T1000 (cell line): ENCODE data around the gene TARS1.

ENCODE experiments used
- DNase-seq: peaks from one replicate; lab custom pipeline; 2025; ENCODE audit warnings: mixed read lengths; lab: John Stamatoyannopoulos, UW

Gene TARS1

DNA sequence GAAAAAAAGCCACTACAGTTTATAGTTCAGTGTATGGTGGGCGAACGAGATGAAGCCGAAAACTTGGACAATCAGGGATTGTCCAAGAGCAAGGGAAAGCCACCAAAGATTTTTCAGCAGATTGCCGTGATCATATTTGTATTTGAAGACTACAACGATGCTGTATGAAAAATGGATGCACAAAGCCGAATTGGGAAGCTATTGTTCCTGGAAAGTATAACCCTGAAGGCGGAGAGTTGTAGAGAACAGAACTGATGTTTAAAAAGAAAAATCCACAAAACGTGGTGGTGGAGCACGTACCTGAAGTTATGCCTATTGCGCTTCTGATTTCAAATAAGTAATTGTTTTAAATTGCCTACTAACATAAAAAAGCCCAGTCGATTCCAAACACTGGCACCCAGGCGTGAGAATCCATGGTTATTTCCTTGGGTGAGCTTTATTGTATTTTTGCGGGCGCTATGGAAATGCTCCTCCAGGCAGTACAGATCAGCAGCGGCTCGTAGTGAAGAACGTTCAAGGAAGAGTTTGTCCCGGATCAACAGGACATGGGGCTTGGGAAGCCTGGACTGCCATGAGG lies 772 bp upstream of the TARS1 start:
- no peak for DNase-seq

DNA sequence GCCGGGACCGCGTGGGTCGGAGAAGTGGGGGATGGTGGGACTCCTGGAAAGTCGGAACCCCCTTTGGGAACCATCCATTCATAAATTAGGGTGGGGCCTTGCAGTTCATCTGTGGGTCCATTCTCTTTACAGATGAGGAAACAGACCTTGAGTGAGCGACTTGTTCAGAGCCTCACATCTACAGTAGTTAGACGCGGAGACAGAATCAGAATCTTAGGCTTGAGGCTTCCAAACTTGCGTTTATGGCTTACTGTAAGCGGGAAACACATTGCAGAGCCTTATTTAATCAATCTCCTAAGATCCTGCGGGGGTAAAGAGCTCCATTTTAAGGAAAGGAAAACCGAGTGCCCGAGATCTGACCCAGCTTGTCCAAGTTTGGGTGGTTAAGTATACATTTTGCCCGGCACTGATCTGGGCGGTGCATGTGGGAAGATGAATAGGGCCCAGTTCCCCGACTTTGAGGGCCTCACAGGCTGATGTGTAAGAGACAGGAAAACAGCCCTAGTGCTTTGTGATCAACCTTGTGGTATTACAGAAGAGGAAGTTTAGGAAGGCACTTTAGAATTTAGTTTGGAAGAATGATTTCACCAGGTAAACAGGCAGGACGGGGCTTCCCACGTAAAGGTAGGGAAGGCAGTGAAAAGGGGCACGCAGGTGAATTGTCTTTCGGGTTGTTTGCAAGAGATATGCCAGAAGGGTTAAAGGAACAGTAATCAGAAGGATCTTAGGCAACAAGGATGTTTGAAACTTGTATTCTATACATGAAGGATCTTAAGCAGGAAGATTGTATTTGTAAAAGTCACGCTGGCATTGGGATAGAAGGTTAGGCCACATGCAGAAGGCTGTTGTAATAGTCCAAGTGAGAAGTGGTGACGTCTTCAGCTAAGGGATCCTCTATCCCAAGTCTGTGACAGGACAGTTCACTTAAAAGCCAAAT lies 744 bp downstream of the TARS1 start:
- no peak for DNase-seq

DNA sequence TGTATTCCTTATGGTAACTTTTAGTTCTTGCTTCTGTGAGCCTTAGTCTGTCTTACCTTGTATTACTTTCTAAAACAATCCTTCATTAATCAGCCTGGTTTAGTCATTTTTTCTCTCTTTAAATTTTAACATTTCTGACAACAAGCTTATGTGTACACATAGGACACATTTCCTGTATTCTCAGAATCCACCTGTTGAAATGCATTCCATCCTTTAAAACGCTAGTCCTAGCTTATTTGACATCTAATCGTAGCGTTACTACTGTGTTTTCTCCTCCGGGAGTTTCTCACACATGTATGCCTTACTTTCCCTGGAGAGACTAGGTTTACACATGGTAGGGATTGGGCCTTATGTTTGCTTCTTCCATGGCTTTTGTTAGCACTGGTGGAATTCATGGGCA lies 3.8 kb downstream of the TARS1 start:
- DNase-seq: no peak

DNA sequence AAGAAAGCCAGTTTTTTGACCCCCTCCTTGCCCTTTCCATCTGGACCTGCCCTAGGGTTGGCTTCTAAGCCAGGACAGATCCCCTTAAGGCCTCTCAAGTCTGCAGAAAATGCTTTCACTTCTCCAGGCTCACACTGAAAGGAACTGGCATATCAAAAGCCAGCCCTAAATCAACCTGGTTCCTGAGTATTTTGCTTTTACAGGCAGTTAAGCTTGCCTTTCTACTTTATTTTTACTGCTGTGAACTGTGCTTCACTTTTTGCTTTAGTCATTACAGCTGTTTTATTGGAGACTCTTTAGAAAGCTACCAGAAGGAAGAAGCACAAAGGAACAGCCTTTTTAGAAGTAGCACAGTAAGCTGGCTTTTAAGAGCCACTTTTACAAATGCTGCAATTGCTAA lies 5.0 kb downstream of the TARS1 start:
- DNase-seq: no peak

DNA sequence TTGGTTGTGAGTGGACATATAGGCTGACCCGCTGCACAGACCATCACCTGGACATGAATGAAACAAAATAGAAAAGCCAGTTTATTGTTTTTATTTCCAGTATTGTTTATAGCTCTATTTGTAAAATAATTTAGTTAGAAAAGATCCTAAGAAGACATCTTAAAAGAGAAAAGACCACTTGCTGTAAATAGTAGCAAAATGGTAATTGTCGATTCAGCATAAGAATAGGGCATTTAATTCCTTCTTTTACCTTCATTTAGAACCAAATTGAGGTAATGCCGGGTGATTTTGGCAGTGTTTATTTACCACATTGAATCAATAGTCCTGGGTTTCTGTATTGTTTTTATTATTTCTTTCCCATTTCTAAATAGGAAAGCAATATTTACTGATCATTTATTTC lies 7.4 kb downstream of the TARS1 start:
- DNase-seq: no peak

DNA sequence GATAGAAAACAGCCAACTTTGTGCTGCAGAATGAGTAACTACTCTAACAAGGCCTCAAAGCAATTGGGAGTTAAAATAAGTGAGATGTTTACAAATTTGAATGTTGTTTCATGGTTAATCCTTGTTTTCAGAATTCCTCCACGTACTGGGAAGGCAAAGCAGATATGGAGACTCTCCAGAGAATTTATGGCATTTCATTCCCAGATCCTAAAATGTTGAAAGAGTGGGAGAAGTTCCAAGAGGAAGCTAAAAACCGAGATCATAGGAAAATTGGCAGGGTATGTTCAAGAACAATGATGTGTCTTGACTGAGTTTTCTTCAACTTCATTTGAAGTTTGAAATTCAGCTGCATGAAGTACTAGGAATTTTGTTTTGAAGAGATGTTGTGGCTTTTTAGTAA lies 16.4 kb downstream of the TARS1 start:
- no peak for DNase-seq

DNA sequence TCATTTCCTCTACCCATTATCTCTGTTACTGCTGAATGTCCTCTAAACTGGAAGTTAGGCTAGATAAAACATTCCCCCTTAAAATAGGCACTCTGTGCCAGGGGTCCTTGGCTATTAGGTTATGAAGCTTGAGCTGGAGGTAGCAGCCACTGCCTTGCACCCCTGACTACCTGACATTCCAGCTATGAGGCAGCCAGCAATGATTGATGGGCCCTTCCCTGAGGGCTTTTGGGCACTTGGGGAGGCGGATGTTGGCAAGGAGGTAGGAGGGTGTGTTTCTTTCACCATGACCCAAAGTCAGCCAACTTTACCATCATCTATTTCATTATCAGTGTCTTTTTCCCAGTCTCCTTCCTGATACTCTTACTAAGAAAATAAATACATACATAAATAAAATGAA lies 17.1 kb downstream of the TARS1 start:
- DNase-seq: no peak

DNA sequence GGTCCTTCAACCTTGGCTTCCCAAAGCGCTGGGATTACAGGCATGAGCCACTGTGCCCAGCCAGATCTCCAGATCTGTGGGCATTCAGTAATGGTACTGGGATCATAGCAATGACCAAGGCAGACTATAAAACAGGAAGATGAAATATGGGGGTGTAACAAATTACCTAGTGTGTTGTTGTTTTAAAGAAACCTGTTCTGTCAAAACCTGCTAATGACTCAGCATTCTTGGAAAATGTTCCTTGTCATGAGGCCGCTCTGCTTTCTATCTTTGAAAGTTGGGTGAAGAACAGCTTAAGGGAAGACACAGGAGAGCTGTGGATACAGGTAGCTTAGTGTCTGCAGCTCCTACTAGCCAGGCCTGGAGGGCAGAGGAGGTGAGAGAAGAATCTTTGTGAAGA lies 19.4 kb downstream of the TARS1 start:
- DNase-seq: no peak

DNA sequence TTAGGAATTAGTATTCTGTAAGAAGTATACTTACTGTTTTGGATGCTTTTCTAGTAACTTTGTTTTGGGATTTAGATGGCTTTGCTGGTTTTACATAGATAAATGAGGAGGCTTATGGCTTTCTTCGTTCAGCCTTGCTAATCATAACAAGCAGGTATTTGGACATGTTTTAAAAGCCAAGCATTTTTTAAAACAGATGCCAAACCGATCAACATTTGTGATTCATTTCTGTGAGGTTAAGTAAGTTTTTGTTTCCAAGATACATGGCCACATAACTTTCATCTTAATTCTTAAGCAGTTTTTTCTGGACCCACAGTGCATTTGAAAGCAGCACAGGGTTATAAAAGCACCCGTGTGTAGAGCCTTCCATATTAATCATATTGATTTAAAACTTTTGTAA lies 21.7 kb downstream of the TARS1 start:
- DNase-seq: no peak

DNA sequence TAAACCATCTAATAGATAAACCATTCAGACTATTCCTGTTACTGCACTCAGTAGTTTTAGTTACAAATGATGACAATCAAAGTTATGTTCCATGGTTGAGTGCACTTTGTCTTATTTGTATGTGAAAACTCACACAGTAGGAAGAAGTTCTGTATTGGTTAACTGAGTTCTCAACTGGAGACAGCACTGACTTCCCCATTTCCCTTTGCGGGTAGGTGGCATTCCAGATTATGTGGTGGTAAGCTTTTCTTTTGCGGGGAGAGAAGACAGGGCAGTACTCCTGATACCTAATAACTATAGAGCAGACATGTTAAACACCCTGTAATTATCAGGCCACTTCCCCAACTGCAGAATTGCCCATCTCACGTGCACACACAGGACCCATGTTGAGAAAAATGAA lies 24.4 kb downstream of the TARS1 start:
- DNase-seq: no peak

DNA sequence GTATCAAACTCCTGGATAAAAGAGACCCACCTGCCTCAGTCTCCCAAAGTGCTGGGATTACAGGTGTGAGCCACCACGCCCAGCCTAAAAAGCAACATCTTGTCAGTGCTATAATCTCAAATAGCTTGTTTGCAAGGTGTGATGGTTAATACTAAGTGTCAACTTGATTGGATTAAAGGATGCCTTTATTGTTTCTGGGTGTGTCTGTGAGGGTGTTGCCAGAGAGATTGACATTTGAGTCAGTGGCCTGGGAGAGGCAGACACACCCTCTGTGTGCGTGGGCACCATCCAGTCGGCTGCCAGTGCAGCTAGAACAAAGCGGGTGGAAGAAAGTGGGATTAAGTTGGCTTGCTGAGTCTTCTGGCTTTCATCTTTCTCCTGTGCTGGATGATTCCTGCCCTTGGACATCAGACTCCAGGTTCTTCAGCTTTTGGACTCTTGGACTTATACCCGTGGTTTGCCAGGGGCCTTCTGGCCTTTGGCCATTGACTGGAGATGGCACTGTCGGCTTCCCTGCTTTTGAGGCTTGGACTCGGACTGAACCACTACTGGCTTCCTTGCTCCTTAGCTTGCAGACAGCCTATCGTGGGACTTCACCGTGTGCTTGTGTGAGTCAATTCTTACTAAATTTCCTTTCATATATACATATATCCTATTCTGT lies 28.1 kb downstream of the TARS1 start:
- DNase-seq: no peak

DNA sequence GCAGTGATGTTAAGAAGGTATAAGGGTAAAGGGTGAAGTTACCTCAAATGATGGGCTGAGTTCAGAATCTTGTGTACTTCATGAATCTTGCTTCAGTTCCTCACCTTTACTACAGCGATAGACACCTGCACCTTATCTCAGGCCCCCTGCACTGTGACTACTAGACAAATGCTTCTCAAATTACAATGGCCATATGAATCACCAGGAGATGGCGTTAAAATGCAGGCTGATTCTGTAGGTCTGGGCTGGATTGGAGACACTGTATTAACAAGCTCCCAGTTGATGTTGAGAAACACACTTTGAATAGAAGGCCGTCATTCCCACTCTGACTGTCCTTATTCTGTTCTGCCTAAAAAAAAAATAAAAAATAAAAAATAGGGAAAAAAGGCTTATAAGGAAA lies 29.8 kb downstream of the TARS1 start:
- DNase-seq: no peak

DNA sequence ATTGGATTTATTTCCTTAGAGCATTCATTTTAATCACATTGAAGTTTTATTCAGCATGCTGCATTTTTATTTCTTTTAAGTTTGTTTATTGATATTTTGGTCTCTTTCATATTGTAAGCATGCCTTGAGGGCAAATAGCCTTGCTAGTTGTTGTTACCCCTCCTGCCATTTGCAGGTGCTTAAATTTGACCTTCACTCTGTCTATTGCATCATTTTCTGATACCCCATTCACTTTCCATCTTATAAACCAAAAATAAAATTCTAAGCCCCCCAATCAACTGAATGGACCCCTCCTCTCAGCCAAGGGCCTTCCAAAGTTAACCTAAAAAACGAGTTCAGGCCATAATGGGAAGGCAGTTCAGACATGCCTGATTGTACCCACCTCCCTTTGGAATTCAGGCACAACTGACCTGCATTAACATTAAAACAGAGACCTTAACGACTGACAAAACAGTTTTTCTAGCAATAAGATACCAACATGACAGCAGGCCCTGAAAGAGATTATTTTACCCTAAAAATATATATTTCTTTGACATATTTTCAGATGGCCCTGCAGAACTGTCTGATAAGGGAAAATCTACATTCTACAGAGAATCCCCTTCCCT lies 32.1 kb downstream of the TARS1 start:
- DNase-seq: no peak

DNA sequence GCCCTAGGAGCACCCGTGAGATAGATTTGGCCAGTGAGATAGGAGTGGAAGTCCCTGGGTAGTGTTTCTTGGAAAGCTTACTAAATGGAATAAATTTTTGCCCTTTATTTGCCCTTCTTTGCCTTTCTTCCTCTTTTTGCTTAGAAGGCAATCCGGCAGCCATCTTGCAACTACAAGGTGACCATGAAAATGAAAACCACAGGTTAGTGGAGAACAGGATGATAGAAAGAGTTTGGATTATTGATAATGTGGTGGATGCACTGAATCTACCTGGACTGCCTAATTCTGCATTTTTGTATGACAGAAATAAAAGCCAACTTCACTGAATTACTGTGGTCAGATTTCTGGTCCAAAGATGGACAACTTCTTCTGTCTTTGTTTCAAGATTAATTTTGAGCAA lies 33.2 kb downstream of the TARS1 start:
- DNase-seq: no peak

DNA sequence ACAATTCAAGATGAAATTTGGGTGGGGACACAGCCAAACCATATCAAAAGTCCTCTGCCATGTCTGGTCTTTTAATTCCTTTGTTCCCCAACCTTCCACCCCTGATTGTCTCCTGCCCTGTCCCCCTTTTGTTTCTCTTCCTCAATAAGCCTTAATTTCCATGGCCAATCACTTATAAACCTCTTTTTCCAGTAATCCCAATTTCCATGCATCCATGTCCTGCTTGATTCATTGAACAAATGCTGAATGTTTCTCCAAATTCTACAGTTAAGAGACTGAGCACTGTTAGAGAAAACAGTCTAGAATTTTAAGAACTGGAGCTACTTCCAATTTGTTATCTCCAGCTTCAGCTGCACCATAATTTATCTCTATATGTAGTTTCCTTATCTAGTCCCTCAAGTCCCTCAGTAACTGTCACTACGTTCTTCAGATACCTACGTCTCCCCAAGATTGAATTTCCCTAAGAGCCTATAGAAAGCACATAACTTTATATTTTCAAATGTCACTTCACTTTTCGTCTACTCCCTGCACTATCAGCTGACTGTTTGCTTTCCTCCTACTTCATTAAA lies 34.2 kb downstream of the TARS1 start:
- no peak for DNase-seq

DNA sequence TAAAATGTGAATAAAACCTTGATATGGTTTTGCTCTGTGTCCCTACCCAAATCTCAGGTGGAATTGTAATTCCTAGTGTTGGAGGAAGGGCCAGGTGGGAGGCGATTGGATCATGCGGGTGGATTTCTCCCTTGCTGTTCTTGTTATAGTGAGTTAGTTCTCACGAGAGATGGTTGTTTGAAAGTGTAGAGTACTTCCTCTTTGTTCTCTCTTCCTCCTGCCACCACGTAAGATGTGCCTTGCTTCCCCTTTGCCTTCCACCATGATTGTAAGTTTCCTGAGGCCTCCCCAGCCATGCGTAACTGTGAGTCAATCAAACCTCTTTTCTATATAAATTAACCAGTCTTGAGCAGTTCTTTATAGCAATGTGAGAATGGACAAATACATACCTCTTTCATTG lies 34.9 kb downstream of the TARS1 start:
- DNase-seq: no peak

DNA sequence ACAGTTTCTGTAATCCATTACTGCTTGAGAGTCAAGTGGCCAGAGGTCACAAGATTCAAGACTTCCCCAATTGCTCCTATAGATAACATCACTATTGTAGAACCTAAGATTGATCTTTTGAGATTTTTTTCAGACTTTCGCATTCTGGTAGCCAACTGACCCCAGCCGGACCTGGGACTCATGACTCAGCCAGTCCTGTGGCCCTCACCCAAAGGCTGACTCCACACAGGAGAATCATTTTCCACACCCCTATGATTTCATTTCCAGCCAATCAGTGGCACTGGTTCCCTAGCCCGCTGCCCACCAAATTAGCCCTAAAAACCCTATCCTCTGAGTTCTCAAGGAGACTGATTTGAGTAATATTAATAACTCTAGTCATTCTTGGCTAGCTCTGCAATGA lies 36.2 kb downstream of the TARS1 start:
- DNase-seq: no peak

DNA sequence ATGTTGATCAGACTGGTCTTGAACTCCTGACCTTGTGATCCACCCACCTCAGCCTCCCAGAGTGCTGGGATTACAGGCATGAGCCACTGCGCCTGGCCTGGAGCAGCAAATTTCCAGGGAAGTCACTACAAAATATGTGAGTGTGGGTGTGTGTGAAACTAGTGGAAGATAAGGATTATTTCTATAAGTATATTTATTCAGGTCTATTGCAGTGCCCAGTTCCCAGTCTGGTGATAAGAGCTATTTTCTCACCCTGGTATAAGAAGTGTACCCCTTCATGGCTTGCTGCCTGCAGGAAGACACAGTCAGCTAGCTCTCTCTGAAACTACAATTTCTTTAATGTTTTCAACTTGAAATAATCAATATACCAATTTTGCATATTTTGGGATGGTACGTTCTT lies 37.1 kb downstream of the TARS1 start:
- DNase-seq: no peak

DNA sequence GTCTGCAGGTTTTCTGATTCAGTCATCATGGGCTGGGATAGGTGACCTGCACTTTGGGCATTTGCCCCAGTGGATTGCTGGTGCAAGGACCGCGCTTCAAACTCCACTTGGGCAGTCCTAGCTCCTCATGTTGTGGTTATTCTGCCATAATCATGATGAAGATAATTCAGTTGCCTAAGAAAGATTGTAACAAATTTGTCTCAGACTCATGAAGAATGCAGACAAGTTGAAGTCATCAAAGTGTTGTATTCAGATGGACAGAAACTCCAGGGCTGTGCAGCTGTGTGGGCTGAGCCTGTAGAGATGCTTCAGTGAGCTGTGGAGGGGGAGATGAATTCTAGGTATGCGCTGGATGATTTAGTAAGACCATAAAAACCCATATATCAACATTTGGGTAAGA lies 38.5 kb downstream of the TARS1 start:
- no peak for DNase-seq

DNA sequence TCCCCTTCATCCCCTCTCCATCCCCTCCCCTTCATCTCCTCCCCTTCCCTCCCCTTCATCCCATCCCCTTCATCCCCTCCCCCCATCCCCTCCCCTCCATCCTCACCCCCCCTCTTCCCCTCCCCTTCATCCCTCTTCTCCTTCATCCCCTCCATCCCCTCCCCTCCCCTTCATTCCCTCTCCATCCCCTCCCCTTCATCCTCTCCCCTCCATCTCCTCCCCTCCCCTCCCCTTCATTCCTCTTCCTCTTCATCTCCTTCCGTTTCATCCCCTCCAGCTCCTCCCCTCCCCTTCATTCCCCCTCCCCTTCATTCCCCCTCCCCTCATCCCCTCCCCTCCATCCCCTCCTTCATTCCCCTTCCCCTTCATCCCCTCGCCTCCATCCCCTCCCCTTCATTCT lies 40.1 kb downstream of the TARS1 start:
- no peak for DNase-seq

DNA sequence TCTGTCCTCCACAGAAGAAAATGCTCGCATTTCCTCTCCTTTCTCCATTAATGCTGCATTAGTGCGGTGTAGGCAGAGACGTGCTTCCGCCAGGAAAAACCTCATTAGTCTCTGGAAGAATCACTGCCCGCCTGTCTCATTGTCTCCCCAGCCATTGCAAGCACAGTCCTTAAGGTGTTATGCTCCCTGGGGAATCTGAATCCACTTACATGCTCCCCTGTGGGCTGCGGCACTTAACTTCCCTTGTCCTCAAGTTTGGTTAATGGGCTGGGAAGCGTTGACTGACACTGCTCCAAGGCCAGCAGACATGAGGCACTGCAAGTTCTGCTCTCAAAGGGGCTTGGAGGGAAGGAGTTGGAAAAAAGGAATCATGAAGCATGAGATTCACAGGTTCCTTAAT lies 41.6 kb downstream of the TARS1 start:
- DNase-seq: no peak

DNA sequence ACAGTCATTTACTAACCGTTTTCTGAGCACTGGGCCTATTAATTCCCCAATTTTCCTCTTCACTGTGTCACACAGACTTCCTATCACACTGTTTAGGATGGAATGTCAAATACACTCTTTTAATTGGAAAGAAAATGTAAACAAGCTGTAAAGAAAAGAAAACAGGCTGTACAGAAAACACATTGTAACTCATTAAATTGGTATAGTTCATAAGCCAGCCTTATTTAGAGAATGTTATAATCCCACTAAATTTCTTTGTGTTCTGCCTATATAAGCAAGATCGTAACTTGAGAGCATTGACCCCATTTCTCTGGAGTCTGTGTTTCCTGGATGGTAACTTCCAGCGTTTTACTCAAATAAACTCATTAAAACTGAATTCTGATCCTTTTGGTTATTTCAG lies 46.5 kb downstream of the TARS1 start:
- DNase-seq: no peak
